ENCODE results near the gene CDH2.

The CDH2 gene

DNA sequence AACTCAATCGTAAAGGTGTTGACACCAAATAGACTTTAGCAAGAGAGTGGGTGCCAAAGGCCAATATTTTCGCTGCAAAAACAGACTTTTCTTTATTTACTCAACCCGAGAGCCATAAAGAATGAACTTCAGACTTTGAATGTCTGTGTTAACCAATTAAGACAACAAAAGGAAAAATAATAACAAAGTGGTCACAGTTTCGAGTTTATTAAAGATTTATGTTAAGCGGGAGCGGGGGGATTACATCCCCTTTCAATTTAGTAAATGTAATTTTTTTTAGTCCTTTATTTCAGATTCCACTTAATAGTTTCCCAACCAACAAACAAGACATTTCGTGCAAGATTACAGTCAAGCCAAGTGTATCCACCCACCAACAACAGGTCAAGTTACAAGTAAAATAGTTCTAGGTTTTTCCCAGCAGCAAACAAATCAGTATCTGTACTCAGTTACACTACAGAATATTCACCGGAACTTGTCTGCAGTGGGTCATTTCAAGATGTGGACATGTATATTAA lies 9.0 kb downstream of the CDH2 start:
- DNase-seq = no peak

DNA sequence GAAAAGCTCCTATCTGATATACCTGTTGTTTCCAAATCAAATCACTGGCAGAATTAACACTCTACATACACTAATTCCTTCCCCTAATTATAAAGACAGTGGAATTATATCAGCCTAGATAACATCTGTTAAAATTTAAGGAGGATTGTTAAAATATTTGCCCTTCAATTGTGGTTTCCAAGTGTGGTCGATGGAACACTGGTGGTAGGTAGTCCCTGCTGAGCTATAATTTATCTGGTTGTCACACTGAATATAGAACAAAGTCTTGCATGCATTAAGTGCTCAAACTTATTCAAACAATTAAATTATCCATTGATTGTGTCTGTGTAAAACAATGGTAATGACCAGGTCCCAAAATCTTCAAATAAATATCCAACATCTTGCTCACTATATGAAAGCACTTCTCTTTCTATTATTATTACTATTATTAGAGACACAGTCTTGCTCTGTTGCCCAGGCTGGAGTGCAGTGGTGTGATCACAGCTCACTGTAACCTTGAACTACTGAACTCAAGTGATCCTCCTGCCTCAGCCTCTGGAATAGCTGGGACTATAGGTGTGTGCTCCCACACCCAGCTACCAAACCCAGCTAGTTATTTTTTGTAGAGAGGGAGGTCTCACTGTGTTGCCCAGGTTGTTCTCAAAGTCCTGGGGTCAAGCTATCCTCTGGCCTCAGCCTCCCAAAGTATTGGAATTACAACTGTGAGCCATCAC lies 12.0 kb downstream of the CDH2 start:
- DNase-seq = no peak

DNA sequence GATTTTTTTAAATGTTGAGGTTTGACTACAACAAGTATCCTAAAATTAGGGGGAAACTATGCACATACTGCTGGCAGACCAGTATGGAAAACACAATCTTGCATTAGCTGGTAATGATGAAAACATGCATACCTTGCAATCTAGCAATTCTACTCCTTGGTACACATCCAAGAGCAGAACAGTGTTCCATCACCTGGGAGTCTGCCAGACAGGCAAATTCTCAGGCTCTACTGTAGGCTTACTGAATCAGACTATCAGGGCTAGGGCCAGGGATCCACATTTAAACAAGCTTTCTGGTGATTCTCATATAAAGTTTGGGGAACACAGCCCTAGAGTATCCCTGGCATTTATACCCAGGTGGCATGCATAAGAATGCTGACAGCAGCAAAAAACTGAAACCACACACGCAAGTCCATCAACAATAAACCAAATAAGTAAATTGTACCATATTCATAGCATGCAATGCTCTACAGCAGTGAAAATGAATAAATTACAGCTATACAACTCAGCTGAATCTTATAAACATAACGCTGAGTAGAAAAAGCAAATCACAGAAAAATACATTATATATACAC lies 13.6 kb downstream of the CDH2 start:
- DNase-seq = no peak

DNA sequence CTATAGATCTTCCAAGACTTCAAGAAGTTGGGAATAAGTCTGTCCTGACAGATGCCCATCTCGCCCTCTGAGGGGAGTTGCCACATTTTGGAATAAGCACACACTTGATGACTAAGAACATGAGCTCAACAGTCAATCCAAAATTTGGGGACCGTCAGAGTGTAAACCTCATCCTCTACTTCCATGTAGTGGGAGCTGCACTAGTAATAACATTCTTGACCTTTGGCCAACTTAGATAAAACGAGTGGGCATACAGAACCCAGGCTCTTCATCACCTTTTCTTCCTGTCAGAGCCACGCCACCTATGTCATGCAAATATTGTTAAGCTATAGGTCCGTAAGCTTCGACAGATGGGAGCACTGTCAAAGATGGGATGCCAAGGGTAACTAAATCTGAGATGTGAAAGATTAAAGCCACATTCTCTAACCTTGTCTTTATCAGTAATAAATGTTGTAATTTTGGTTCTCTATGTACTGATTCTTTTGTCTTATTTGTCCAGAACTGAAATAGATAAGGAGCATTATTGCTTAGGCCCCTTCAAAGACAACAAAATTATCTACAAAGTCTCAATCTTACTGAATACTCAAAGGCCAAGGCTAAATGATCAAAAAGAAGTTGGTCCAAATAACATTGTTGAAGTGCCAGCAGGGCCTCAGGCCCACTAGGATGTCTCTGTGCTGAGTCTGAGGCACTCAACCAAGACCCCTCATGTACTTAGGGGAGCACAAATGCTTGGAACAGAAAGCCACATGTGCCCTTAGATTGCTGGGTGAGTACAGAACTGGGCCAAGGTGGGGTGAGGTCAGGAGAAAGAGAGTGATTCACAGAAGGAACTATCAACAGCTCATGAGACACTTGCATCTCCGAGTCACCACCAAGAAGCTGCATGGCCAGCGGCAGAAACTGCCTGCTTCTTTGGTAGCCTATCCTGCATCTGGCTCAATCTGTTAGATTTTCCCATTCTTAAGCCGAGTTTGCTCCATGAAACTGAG lies 15.0 kb downstream of the CDH2 start:
- DNase-seq = no peak

DNA sequence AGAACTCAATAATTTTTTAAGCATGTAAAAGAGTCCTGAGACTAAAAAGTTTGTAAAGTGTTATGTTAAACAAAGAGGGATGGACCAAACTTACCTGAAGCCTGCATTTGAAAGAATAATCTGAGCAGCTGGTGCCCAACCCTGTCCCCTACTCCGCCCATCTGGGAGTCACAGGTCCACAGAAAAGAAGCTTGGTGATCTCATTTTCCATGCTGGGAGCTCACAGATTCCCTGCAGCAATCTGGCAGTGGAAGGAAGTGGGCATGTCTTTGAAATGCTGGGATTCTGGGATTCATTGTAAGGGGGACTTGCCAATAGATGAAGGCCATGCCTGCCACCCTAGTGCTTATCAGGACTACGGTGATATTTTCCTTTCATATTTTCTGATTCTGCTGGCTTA lies 17.9 kb downstream of the CDH2 start:
- DNase-seq = peak in 1 of 2 experiments; percentile 56

DNA sequence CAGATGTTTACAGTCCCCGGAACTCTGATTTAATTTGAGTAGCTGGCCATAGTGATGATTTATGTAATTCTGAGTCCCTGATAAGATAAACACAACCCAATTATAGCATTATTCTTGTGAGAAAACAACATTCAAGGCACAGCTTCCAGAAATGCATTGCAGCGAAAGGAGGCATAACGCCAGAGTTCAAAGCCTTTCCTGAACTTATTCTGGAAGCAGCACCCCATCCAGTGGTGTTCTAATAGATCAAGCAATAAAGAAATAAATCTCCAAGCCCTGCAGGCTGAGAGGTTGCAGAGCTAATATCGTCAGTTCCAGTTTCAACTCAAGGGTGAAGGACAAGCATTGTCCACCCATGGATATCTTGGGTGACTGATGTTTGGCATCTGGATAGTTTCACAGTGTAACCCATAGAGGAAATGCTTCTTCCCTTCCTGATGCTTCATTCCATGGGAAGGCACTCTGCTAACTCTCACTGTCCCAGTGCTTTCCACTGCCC lies 18.8 kb downstream of the CDH2 start:
- no peak for DNase-seq

DNA sequence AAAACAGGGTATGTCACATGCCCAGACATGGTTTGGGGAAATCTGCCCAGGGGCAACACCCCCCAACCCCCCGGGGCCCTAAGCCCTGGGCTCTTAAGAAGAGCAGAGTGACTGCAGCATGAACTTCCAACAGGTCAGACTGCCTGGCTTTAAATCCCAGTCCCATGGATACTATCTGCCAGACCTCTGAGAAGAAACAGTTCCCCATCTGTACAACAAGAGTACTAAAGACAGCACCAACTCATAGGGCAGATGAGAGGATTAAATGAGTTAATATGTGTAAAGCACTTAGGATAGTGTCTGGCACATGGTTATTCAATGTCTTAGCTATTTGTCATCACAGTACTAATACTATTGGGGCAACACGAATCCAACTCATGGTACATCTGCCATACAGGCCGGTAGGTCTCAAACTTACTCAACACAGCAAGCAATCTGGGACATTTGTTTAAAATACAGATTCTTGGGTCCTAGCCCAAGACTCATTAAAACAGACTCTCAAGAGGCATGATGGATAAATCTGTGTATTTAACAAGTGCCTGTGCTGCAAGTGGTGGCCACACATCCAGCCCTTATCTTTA lies 23.4 kb downstream of the CDH2 start:
- peak in 1 of 2 experiments; percentile 24 for DNase-seq

DNA sequence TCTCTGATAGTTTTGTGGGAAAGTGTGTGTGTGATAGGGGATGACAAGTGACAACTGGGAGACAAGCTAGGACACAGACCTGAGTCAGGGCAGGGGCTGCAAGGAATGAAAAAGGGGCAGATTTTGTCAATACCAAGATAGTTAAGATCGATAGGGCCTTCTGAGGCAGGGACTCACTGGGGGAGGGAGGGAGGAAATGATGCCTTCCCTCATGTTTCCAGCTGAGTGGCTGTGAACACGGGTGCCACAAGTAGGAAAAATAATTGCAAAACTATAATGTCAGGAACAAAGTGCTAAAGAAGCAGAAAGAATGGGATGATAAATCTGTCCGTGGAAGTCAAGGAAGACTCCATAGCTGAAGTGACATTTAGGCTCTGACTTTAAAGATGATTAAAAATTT lies 24.2 kb downstream of the CDH2 start:
- no peak for DNase-seq

DNA sequence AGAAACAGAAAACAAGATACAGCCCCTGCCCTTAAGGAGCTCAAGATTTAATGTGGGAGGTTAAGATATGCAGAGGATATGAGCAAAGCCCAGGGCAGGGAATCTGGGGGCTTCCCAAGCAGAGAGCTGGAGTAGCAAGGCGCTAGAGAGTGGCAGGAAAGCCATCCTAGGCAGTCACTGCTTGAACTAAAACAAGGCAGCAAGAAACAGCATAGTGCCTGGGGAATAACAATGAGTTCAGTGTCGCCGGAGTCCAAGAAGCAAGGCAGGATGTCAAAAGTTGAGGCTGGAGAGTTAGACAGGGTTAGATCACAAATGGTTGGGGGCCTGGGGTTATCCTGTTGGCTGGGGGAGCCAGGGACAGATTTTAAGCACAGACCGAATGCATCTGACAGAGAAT lies 24.6 kb downstream of the CDH2 start:
- no peak for DNase-seq

DNA sequence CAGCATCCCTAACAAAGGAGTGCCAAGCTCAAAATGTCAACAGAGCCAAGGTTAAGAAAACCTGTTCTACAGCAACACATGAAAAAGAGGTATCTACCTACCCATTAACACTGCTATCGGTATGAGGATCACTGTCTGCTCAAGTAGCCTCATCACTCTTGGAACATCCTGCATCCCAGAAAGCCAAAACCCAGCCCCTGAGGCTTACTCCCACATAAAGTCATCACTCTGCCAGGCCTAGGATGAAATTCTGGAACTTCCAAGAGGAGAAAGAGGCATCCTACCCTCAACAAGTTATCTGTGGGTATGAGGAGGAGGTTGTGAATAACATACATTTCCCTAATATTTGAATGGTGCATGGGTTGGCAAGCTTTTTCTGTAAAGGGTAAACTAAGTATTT lies 25.5 kb downstream of the CDH2 start:
- no peak for DNase-seq

DNA sequence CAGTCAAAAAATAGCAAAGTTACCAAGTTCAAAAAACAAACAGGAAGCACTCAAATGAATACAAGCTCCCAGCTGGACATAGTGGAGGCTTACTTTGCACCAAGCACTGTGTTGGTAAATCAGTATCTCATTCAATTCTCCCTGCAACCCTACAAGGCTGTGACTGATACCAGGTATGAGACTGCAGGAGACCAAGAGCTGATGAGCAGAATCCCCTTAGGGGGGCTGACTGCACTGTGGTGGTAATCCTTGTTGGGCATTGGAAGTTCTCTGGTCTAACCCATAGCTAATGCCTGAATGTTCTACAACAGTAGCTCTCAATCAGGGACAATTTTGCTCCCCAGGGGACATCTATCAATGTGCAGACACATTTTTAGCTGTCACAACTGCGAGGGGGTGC lies 26.0 kb downstream of the CDH2 start:
- DNase-seq = no peak

DNA sequence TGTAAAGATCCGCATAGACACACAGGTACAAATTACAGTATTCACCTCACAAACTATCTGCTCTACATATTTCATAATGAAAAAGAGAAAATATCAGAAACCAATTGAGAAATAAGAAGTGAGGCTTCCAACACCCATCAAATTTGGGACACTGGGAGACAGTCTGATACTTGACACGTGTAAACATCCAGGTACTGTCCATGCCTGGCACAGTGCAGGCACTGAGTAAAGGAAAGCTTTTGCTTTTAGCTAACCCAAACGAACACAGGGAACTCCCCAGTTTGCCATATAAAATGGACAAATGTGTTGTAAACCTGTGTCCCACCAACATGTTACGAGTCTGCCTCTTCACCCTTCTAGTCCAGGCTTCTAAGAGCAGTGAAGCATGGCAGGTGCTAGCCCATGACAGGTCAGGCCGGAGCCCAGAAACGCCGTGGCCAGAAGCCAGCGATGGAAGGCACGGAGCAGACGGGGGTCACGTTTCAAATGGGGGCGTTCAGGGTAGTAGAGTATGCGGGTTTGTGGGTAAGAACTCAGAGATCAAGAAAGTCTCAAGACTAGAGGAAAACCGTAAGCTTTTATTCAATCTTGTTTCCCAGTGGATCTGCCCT lies 27.0 kb downstream of the CDH2 start:
- no peak for DNase-seq

DNA sequence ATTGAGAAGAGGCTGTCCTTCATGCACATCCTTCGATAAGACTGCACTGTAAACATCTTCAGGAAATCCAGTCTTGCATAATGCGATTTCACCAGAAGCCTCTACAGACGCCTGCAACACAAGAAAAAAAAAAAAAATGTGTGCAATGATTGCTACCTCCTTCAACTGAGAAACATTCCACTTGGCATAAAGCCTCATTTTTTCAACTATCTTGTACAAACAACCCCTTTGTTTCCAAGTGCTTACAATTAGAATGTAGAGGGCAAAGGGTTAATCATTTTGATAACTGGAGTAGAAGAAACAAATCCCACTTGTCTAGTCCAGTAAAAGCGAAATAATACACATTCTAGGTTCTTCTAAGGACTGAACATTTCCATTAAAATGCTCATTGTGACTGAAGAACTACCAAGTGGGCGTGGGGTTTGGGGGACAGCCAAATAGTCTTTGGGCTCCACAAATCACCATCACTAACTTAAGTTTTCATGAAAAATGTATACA lies 29.2 kb downstream of the CDH2 start:
- no peak for DNase-seq

DNA sequence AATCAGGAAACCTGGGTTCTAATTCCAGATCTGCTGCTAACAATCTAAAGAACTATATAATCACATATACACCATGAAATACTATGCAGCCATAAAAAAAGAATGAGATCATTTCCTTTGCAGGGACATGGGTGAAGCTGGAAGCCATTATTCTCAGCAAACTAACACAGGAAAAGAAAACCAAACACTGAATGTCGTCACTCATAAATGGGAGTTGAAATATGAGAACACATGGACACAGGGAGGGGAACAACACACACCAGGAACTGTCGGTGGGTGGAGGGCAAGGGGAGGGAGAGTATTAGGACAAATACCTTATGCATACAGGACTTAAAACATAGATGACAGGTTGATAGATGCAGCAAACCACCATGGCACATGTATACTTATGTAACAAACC lies 33.2 kb downstream of the CDH2 start:
- no peak for DNase-seq

DNA sequence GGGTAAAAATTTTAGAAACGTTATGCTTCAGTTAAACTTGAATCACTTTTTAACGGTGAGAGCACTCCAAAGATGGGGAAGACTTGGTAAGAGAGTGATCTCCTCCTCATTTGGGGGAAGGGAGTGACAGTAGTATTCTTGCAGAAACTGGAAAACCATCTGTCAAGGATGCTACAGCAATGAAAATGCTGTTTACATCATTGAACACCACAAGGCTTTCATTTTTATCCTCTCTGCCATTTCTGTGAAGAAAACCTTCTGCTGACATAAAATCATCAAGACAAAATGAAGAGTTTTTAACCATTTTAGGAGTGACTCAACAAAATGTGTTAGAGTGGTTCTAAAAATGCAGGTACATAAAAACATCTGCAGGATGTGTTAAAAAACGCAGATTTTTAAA lies 38.1 kb downstream of the CDH2 start:
- no peak for DNase-seq

DNA sequence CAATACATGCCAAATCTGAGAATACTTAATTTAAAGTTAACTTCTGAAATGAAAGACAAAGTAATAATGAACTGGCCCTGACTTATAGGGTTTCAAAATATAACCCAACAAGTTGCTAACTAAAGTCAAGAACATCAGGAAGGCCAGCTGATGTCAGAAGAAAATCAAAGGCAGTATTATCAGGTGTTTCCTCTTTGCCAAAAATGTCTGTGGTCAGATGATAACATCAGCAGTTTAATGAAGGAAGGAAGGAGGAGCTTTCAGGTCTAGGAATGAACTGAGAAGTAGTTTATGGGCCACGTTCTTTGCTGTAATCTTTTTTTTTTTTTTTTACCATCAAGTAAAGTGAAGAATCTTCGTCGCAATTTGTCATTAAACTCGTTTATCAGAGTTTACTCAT lies 40.9 kb downstream of the CDH2 start:
- no peak for DNase-seq

DNA sequence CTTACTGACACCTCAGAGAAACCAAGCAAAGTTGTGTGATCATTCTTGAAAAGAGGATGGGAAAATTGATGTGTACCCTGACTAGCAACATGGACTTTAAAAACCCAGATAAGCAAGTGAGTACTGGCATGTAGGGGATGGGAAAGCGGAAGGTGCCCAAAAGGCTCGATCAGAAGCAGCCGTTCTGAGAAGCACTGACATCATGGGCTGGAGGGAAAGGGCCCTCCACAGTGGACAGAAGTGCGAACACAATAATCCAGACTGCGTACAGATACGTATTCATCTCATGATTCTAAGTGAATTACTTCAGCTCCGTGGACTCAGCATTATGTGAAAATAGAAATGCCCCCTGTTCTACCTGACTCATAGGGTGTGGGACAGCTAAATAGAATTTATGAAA lies 42.2 kb downstream of the CDH2 start:
- DNase-seq = no peak

DNA sequence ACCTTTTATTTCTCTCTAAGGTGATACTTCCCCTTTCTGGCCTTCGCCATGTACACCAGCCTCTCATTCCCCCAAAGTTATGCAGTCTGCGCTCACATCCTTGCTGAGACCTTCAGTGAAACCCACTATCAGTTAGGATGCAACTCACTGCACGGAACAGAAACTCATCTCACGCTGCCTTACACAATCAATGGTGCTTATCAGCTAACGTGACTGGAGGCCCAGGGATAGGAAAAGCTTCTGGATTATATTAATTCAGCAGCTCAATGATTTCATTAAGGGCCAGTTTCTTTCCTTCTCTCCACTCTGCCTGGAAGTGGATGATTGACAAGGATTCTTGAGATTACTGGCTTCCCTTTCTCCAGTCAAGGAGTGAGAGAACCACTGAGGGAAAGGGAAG lies 44.8 kb downstream of the CDH2 start:
- no peak for DNase-seq

DNA sequence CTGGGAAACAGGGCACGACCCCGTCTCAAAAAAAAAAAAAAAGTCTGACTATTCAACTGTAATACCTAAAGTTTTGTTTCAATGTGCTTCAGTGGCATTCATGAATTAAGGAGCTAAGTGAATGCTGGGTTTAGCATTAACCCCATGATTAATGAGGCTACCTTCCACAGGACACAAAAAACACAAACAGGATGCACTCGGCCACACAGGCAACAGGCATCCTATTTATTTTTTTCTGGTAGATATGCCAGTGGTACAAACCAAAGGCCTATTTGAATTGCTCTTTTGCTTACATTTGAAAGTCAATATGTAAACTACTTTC lies 48.3 kb downstream of the CDH2 start:
- no peak for DNase-seq

DNA sequence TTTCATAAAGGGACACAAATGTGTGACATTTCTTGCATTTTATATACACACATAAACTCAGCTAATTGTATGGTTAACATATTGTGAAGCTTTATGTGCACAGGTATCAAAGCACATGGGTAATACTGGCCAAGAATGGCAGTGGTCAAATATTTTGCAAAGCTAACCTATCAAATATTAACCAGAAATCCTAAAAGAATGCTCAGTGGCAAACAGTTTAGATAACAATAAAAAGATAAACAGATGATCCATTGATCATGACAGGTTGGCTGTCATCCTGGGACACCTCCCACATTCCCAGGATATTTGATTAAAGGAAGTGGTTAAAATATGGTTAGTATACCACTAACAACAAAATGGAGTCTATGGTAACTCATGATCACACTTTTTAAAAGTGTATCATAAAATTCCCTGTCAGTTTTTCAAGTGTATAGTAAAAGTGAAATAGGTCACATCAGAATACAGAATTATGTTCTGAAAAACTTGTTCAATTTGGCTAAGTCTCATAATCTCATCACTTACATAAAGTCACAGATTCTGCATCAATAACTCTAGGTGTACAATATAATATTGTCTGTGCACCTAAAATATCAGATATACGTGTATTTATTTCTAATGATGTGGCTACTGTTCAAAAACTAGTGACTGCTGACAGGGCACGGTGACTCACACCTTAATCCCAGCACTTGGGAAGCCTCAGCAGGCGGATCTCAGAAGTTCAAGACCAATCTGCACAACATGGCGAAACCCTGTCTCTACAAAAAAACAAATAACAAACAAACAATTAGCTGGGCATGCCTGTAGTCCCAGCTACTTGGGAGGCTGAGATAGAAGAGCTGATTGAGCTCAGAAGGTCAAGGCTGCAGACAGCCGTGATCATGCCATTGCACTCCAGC lies 48.9 kb downstream of the CDH2 start:
- DNase-seq = no peak

DNA sequence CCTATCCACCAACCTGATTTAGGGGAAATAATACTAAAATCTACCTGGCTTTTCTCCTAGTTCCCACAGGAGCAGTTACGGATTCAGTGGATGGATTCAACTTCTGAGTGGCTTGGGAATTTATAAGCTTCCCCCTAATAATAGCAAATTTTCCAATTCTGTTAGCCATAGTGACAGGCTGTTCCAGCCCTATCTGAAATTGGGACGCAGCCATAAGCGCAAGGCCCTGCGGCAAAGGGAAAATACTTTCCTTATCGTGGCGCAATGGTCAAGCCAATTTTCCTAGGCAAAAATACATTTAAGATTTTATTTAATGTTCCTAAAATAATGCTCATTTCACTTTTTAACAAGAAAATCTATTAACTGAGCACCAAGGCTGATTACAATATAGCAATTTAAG lies 49.7 kb downstream of the CDH2 start:
- DNase-seq = no peak

DNA sequence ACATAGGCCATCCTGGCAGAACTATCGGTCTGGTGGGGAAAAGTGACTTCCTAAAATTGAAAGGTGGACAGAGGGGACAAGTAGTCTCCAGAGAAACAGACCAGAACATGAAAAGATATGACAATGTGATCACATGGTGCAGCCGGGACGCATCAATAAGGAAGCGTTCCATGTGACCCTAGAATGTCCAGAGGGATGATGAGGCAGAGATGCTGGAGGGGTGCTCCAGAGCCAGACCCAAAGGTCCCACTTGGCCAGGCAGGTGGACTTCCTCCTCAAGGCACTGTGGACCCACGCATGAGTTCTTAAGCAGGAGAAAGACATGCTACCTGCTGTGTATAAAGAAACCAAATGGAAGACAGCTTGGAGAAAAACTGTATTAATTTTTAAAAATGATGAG lies 50.2 kb downstream of the CDH2 start:
- DNase-seq = no peak
